B cell (primary cell): ENCODE measurements around the gene CCDC28B.

ENCODE experiments used
- EZH2 ChIP-seq: IDR thresholded peaks from 2 replicates; pipeline ENCODE4 v1.6.1; 2012; ENCODE audit warnings: borderline replicate concordance, low read depth, mild to moderate bottlenecking, moderate library complexity, low read length; ENCODE audit not compliant: insufficient read depth, poor library complexity, severe bottlenecking
- TF ChIP-seq, protein P1 (sequence below): fragments of 200-600 bp; IDR thresholded peaks from one replicate; pipeline ENCODE4 v1.8.0; 2022; ENCODE audit warnings: antibody characterized with exemption, mild to moderate bottlenecking

DNA sequence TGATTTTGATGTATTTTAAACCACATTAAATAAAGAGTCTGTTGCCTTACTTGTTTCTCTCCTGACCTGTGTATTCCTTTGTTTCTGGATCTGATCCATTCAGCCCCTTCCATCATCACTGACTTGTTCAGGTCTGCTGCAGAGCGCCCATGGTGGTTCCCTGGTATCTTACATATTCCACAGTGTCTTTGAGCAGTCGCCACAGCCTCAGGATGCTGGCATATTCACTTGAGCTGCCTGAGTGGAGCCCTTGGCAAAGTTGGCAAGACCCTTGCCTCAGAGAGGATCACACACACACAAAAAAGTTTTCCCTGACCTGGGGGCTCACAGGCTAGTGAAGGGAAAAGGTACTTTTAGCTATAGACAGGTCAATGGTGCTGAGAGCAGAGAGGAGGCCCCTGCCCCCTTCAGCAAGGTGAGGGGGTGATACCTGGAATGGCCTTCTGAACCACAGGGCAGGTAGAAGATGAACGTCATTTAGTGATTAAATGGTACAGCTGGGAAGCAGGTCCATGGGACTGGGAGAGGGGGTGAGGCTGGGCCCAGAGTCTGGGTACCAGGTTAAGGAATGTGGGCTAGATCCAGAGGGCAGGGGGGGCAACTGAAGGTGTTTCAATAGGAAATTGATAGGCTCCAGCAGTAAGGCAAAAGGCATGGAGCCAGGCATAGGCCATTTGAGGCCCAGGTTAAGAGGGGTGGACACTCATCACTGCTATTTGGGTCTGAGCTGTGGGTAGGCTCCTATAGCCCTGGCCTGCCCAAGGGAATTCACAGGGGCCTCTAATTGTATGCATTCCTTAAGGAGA is 2.0 kb upstream of the CCDC28B start:
- TF ChIP-seq, protein P1, sequence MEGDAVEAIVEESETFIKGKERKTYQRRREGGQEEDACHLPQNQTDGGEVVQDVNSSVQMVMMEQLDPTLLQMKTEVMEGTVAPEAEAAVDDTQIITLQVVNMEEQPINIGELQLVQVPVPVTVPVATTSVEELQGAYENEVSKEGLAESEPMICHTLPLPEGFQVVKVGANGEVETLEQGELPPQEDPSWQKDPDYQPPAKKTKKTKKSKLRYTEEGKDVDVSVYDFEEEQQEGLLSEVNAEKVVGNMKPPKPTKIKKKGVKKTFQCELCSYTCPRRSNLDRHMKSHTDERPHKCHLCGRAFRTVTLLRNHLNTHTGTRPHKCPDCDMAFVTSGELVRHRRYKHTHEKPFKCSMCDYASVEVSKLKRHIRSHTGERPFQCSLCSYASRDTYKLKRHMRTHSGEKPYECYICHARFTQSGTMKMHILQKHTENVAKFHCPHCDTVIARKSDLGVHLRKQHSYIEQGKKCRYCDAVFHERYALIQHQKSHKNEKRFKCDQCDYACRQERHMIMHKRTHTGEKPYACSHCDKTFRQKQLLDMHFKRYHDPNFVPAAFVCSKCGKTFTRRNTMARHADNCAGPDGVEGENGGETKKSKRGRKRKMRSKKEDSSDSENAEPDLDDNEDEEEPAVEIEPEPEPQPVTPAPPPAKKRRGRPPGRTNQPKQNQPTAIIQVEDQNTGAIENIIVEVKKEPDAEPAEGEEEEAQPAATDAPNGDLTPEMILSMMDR = no peak
- no peak for TF ChIP-seq EZH2
